DMS53 treated with DMSO at 0.1 percent for 48 hours (cell line): ENCODE data around the gene PRDM1.

Experiments
- DNase-seq: peaks from one replicate; lab custom pipeline; 2025; ENCODE audit not compliant: unreplicated experiment; lab: John Stamatoyannopoulos, UW

PRDM1 gene

DNA sequence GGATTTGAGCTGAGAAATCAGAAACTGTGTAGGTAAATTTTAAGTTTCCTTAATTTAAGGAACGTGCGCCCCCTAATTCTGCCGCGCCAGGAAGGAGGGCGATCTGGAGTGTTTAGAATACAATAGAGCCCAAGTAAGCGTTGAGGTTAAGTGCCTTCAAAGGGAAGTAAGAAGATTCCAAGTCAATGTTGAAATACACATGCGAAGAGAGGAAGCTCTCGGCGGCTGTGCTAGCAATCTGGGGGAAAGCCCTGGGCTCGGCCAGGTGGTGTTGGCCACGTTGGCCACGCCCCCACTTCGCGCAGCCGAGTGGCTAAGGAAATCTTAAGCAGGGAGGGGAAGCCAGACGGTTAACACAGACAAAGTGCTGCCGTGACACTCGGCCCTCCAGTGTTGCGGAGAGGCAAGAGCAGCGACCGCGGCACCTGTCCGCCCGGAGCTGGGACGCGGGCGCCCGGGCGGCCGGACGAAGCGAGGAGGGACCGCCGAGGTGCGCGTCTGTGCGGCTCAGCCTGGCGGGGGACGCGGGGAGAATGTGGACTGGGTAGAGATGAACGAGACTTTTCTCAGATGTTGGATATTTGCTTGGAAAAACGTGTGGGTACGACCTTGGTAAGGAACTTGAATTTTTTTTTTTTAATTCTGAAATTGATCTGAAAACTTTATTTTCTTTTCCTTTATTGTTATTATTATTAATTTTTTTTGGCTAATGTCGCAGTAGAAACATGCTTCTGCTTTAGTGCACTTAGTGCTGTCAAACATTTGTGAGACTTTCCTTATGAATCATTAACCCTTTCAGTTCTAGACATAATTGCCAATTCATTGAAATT is at the start of gene PRDM1:
PRDM1 (plus strand) TSS at position 353 of the 830 bp plus-strand sequence; CDS start at position 571, 218 bp downstream.
- DNase-seq = peak; percentile 71

DNA sequence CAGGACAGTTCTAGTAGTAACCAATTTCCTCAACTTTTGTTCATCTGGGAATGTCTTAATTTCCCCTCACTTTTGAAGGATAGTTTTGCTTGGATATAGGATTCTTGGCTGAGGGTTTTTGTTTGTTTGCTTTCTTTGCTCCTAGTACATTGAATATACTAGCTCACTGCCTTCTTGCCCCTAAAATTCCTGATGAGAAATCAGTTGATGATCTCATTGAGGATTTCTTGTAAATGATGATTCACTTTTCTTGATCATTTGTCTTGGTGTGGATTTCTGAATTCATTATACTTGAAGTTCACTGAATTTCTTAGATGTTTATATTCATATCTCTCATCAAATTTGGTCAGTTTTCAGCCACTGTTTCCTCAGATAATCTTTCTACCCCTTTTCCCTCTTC is 49.1 kb upstream of the PRDM1 start:
- no peak for DNase-seq

DNA sequence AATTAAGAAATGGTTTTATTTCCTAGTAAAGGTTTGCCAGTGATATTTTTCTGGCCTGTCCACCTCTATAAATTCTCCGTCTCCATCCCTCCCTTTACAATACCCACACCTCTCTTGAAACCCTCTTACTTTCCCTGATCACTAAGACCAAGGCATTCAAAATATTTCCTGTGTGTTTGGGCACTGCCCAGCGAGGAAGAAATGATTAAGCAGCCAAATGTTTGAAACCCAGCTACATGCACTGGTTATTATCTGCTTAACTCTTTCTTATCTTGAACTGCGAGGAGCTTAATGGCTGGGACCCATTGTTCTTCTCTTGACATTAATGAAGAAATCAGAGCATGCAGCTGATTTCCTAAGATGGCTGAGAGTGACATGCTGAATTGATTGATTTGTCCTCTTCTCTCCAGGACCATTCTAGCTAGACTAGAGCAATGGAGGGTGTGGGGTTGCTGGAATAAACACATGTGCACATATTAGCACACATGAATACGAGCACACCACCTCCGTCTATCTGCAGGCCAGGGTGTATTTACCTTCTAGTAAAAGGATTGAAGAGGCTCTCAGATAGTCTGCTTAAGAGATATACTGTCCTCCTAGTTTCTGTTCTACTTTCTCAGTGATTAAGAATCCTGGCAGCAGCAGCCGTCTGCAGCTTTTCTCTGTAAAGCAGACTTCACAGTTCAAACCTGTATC is 46.1 kb upstream of the PRDM1 start:
- no peak for DNase-seq

DNA sequence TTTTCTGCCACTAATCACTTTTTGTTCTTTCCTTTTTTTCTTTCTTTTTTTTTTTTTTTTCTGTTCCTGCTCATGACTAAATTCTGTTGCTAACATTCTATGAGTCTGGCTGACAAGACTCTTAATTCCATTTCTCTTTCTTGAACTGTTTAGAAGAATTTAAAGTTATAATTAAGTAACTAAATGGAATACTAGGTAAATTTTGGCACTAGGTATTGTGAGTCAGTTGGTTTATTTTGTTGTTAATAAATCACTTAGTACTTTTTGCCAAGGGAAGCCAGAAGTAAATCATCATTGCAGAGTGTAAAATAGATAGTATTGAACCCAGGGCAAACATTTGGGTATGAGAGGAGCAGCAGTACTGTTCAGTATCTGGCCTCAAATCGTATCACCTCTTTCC is 42.0 kb upstream of the PRDM1 start:
- DNase-seq = no peak

DNA sequence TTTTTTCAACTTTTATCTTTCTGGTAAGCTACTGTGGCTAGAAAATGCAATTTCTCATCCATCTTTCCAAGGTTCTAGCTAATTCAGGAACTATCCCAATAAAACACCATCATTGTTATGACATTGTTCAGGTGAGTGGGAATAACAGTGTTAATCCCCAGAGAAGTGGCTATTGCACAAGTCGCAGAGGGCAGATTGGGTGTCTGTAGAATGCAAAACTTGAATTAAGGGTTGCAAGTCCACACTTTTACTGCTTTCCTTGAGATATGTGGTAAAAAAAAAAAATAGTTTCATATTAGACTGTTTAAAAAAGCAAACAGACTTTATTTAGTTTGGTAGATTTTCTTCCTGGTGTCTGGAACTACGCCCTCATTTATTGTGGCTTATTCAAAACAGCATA is 41.1 kb upstream of the PRDM1 start:
- DNase-seq = no peak

DNA sequence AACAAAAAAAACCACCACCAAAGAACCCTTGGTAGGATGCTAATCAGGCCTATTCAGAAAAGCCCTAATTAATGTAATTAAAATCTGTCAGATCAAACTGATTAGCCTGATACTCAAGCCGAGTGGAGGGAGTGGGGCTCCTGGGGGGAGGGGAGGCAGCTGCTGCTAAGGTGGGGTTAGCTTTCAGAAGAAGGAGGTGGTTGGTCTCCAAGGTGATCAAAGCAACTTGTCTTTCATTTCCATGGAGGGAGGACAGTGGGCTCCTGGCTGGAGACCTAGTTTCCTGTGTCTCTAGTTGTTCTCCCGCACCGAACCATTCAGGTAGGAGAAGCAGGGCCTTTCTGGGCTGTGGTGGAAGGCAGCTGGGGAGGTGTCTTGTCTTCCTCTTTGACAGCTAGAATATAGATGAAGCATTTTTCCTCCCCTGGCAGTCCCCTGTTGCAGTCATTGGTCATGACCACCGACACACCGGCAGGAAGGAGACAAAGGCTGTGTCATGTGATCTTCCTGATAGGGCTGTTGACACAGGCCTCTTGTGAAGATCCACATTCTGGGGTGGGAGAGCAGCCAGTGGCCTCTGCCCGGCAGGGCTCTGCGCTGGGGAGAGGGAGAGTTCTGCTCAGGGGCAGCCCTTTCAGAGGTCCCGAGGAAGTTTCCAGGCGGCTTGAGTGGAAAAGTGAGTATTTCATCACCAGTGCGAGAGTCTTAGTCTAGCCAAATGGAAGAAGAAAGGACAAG is 39.9 kb upstream of the PRDM1 start:
- peak; percentile 7 for DNase-seq

DNA sequence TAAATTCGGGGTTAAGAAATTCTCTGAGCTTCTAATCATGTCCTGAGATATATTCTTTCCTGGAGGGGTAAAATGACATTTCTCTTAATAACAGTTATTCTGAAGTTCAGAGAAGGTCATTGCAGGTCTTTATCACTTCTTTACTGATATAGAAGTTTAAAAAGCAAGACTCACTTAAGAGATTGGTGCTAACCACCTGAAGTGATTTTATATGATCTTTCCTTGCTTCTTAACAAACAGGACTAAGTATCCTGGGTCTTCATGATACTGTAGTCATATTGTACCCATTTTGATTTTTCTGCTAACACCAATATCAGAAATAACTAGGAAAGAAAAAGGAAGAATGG is 39.3 kb upstream of the PRDM1 start:
- no peak for DNase-seq

DNA sequence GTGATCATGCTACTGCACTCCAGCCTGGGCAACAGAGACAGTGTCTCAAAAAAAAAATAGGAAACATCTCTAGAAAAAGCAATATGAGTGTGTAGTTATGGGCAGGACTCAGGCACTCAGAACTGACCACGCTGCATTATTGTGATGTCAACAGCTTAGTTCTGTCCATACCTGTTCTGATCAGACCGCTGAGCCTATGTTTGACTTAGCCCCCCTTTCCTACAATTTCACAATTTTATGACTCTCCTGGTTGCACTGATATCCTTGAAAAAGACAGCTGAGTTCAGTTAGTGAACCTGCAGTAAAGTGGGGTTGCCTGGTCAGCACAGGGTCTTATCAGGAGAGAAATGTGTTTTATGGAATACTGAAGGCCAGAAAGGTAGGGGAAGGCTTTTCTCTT is 37.8 kb upstream of the PRDM1 start:
- no peak for DNase-seq

DNA sequence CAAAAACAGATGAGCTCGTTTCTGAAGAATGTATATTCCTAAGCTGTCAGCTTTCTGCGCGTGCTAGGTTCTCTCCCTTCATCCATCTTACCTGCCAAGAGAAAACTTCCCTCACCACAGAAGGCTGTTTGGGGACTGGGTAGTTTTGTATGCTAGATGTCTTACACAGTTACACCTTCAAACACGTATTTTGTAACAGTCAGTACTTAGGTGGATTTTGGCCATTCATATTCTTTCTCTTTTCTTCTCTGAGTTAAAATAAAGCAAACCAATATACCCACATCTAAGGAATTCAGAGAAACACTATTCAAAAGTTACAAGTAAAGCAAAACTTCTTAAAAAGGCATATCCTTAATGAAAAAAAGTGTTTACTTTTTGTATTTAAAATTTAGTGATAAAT is 35.6 kb upstream of the PRDM1 start:
- no peak for DNase-seq

DNA sequence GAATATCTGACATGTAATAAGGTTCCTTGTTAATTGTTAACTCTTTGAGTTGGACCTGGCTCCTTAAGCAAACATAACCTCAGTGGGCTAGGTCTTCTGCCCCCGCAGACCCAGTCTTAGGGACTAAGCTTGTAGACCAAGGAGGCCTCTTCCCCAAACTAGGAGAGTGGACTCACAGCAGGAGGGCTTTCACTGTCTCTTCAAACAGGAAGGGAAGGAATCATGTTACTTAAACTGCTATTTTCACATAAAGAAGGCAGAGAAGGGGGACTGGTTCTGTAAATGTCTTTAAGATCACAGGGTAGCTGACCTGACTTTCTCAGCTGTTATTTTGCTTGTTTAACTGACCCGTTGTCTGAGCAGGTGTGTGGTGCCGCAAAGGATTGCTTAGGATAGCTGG is 34.9 kb upstream of the PRDM1 start:
- DNase-seq = no peak

DNA sequence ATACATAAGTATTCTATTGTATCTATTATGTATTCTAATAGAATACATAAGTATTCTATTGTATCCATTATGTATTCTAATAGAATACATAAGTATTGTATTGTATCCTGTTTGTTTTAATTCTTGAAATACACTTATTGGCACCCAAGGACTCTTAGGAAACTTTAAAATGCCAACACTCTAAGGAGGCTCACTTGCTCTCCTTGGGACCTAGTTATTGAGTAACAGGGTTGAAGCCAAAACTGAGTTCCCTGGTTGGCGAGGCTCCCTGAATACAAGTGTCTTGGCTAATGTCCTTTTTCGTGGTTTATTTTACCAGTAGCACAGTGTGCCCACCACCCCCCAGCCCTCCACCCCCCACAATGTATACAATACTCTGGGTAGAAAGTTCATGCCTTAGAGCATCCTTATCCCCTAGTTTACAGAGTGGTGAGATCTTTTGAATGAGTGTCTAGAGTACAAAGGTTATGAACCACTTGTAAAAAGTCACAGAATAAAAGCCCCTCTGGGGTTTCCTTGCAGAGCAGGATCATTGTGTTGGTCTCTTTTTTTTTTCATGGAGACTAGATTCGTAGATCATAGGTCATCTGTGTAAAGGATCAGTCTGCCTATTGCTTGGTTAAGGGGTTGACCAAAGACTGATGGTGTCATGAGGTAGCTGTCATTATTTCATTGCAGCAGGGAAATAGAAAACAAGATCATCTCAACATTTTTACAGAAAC is 32.5 kb upstream of the PRDM1 start:
- DNase-seq = no peak

DNA sequence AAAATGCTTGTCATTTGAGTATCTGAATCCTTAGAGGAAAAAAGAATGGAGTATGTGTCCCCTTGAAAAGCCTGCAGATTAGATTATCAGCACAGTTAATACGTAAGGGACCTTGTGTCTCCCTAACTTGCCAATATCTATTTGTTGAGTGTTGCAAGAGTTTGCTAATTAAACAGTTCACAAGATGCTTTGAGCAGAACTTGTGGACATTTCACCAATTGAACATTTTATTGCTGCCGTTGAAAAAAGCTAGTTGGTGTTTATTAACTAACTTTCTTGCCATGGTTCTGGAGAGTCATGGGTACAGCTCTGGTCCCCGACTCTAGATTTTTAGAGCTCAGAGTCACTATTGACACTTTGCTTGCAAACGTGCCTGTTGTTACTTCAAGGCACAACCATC is 30.6 kb upstream of the PRDM1 start:
- no peak for DNase-seq

DNA sequence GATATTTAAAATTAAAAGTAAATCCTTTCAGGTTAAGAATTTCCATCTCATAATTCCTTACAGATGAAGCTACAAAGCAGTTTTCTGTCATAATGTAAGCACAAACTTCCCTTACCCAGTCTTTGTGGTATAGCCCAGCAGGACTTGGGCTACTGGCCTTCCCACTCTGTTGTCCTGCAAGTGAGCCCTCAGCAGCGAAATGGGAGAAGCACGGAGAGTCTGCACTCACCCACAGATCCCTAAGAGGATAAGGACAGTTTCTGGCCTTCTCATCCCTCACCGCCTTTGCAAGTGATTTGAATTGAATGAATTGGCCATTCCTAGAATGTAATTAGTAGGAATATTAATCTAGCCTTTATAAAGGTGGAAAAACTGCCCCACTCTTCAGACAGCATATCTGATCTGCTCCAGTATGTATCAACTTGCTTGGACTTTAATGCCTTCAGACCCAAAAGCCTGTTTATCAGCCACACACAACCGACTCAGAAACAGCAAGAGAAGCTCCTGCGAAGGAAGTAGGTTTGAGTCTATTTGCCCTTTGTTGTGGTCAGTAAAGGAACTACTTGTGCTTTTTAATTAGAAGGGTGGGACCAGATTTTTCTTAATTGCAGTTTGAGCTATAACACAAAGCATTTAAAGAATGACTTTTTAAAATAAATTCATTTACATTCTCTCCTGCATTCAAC is 29.9 kb upstream of the PRDM1 start:
- DNase-seq = no peak

DNA sequence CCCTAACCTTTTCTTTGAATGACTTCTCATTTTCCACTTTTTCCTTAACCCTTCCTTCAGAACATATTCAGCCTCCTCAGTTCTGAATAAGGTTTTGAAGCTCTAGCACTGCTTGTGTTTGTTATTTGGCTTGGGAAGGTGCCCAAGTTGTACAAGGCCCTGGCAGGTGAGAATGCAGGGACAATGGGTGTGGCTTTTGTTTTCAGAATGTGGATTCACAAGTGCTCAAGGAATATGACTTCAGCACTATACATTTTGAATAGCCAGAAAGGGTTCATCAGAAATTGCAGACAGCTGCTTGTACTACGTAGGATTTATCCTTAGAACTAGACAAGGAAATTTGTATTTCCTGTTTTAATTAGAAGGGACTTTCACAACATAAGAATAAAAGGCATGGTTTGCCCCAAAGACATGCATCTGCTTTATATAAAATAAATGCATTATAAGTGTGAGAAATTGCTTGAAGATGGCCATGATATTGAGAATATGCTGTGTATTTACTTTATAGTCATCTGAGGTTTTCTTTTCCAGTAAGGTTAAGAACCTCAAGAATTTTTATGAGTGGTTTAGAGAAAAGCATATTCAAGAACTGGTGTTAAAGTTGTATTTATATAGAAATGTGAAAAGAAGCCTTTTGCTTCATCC is 29.3 kb upstream of the PRDM1 start:
- DNase-seq = no peak

DNA sequence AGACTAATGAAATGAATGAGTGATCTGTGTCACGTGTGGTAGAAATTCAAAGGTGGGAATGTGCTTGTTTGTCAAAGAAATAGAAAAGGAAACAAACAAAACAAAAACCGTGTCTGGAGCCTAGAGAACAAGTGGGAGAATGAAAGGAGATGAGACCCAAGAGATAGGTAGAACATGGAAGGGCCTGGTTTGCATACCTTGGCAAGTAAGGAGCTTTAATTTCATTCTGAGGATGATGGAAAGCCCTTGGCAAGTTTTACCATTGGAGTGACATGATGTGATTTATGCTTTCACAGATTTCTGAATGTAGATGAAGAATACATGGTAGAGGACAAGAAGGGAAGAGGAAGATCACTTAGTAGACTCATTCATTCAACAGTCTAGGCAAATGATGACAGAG is 26.8 kb upstream of the PRDM1 start:
- DNase-seq = no peak

DNA sequence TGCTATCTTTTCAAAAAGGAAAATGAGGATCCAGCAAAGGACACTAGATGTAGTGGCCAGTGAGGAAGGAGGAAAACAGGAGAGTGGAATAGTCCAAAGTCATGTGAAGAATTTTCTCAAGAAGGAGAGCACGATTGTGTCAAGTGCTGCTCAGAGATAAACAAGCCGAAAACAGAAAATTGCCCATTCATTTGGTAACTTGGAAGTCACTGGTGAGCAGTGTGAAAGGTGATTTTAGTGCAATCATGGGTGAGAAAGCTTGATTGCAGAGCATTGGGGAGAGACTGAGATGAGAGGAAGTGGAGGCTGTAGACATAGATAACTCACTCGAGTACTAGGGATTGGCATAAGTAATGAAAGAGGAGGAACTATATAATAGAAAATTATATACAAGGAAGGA is 26.0 kb upstream of the PRDM1 start:
- no peak for DNase-seq

DNA sequence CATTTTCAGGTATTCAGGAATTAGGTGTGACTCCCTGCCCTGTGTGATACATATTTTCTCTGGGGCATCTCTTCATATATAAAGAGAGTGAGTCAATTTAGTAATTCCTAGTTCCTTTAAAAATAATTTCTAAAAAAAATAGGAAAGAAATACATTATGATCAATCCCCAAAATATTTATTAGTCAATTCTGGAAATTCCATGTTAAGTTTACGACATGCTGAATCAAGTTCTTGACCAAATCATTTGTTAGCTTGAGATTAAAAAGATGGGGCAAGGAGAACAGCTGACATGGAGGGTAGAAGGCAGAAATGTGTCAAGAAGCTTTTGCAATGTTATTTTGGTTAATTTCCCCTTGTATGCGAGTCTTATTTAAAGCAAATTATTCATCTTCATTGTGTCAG is 22.7 kb upstream of the PRDM1 start:
- no peak for DNase-seq

DNA sequence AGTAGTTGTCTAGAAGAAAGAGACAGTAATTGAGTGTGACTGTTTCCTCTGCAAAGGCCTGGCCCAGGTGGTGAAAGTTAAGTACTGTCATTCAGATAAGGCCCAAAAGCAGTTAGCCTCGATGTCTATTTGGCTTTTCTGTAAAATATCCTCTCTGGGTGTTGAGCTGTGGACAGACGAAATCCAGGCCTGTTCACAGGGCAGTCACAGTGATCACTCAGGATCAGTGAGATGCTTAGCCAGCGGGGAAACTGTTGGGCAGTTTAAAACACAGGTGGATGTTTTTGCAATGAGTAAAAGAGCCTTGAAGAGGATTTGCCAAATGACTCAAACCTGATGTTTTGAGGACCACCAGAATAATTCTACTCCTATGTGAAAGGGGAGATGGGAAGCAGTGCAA is 22.0 kb upstream of the PRDM1 start:
- no peak for DNase-seq

DNA sequence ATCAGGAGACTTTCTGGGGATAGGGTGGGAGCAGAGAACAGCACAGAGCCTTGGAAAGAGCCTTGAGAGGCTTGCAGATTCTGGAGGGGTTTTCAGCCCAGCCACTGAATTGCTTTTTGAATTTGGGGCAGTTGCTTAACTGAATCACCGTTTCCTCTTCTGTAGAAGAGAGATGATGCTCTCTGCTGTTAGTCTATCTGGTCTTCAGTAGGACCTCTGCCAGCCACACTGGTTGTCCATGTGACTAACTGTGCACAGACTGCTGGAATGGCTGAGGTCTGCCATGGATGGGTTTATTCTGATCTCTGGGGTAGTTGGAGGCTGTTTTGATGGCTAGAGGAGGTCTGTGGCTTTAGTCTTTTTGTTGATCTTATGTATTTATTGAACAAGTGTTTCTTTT is 21.4 kb upstream of the PRDM1 start:
- no peak for DNase-seq

DNA sequence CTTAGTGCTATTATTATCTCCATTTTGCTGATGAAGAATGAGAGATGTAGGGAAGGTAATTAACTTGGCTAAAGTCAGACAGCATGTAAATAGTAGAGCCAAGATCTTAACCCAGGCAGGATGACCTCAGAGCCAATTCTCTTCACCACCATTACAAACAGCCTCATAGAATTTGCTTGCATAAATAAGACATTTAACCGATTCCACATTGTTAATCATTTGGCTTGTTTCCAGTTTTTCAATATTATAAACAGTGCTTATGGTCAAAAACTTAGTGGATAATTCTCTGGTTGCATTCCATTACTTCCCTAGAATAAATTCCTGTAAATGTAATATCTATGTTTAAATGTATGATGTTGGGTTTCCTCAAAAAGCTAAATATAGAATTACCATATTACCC is 19.1 kb upstream of the PRDM1 start:
- no peak for DNase-seq
